Raji (cell line): ENCODE measurements around the gene RTP2.

ENCODE experiments used
- POLR2A ChIP-seq: IDR thresholded peaks from 2 replicates; pipeline ENCODE4 v1.6.1; 2011; ENCODE audit warnings: low read depth, low read length, control low read depth; ENCODE audit not compliant: insufficient read depth

Gene RTP2

DNA sequence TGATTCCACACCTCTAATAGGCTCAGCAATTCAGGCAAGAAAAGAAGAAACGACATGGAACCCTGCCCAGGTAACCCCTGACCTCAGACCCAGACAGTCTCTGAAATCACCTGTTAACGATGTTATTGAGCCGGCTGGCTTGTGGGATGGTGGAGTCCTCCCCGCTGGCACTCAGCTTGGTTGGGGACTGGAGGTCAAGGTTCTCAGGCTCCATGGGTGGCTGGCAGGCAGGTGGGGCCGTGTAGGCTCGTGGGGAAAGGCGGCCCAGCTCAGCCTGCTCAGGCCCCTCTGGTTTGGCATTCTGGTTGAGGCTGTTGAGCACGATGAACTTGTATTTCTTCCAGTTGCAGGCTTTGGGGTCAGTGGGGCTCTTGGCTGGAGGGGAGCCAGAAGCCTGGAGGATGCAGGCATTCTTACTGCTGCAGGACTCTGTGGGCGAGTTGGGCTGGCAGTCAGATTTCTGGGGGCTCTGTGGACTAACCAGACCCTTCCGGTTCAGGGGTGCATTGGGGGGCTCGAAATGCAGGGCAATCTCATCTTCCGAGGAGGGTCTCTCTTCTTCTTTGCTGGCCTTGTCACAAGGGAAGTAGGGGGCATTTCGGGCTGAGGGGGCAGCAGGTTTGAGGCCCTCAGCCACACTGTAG, 26.7 kb upstream of the RTP2 start:
- no peak for TF ChIP-seq POLR2A

DNA sequence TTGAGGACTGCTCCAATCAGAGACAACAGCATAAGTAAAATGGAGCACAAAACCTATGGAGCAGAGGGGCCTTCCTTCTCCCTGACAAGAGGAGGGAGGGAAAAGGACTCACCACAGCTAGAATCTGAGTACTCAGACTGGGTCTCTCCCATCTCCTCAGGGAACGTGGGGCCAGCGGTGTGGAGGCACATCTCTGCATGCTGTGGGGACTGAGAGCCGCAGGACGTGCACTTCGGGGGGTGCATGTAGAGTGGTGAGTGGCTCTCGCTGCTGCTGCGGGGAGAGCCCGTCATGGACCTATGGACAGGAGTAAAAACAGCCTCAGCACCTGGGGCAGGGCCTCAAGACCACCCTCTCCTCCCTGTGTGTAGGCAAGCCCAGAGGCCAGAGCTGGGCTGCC, 25.9 kb upstream of the RTP2 start:
- TF ChIP-seq POLR2A, result no peak

DNA sequence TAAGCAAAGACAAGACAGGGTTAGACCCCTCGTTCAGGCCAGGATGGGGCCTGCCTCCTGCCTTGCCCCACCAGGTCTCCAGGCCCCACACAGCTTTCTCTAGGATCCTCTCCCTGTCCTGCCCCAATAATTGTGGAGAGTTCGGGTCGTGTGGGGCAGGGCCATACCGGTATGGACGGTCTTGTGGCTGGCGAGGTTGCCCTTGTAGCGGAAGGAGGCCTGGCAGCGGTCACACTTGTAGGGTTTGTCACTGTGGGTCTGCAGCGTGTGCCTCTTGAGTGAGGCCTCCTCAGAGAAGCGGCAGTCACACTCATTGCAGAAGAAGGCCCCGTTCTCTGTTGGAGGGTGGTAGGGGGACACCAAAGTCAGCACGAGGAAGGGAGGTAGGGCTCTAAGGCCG, 24.2 kb upstream of the RTP2 start:
- TF ChIP-seq POLR2A, result no peak

DNA sequence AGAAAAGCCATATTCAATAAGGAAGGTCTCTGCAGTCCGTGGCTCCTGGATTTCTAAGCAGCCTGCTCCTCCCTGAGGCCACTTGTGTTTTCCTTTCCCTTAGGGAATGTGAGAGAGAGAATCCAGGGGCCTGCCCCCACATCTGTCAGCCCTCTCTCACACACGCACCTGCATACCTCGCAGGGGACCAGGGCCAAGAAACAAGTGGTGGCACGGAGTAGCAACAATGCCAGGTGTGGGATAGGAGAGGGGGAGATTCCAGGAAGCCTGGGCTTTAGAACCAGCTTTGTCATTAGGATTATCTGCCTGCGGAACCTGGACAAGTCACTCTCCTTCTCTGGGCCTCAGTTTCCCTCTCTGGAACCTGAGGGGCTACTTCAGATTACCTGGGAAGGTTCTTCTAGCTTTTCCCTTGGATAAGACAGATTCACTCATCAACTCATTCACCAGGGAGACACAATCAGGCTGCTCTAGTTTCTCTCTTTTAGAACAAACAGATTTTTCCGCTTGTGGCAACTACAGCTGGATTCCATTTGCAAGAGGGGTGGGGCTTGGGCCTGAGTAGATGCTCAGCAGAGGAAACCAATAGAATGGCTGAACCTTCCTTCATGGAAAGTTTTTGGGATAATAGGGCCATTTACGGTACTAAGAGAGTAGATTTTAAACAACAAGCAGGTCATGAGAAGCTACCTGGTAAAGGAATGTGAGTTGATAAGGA, 23.5 kb upstream of the RTP2 start:
- TF ChIP-seq POLR2A, result no peak

DNA sequence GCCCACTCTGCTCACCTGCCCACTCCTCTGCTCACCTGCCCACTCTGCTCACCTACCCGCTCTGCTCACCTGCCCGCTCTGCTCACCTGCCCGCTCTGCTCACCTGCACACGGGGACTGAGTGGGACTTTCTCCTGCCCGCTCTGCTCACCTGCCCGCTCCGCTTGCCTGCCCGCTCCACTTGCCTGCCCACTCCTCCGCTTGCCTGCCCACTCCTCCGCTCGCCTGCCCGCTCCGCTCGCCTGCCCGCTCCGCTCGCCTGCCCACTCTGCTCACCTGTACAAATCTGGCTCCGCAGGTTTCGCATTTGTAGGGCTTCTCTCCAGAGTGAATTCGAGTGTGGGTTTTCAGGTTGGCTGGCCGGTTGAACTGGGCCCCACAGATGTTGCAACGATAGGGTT, 22.9 kb upstream of the RTP2 start:
- TF ChIP-seq POLR2A, result no peak

DNA sequence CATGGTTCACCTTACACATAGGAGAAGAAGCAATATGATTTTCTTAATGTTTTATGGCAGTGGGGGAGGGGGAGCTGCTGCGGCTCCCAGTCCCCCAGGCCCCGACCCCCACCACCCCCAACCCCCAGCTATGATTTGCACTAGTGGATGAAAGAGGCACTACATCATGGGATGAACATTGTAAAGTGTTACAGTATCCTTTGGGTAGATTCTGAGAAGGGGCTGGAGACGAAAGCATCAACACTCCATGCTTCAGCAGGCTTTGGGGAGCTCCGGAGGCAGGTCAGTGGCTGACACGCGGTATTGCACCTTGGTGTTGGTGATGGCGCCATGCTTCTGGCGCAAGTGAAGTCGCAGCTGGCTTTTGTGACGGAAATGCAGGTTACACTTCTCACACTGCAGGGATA, 19.9 kb upstream of the RTP2 start:
- TF ChIP-seq POLR2A, result no peak

DNA sequence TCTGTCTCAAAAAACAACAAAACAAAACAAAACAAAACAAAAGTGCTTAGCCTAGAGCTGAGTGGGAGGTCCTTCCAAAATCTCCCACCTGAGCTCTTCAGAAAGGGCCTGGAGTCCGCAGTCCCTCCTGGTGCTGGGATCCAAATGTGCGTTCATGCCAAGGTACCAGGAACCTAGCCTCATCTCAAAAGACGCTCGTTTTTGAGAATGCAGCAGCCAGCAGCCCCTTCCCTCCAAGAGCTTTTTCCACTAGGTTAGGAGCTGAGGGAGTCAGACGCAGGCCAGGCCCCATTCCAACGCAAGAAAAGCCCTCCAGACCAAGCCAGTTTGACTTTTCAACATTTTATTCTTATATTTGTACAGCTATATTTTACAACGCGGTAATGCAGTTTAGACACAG, 18.7 kb upstream of the RTP2 start:
- no peak for TF ChIP-seq POLR2A

DNA sequence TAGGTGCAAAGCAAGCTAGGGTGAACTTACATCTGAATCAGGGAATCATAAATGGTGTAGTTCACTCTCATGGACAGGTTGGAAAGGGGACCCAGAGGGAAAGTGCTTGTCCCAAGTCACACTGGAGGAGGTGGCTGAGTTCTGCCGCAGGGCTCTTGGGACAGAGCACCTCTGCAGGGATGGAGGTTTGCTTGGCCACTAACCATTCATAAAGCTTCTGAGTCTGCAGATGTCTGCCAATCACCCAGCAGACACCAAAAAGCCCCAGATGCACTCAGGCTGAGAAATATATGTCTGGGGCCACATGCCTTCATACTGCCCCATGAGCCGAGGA, 17.9 kb upstream of the RTP2 start:
- TF ChIP-seq POLR2A, result no peak

DNA sequence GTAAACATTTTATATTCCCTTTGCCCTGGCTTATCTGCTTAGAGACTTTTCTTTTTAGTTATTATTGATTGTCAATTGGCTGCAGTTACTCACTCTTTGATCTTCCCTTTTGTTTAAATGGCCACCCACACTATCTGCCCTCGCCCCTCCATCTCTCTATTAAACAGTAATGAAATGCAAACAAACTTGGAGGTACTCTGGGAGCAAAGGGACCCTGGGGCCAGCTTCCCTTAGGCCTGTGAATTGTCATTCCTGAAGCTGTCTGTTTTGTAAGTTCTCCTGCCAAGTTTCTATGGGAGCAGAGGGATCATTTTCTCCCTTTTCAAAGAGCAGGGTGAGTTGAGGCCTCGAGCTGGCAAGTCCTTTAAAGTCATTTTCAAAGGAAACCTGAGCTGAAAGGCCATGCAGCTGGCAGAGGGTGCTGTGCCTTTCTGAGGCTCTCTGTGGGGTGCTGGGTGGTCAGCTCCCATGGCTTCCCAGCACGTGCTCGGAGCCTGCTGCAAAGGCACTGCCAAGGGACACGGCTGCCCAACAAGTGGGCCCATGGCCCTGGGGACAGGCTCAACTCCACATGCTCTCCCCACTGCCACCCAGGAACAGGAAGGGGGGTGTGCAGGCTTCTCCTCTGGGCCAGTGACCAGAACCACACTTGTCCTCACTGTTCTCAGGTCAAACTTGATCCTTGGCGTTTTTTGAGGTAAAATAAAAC, 17.4 kb upstream of the RTP2 start:
- no peak for TF ChIP-seq POLR2A

DNA sequence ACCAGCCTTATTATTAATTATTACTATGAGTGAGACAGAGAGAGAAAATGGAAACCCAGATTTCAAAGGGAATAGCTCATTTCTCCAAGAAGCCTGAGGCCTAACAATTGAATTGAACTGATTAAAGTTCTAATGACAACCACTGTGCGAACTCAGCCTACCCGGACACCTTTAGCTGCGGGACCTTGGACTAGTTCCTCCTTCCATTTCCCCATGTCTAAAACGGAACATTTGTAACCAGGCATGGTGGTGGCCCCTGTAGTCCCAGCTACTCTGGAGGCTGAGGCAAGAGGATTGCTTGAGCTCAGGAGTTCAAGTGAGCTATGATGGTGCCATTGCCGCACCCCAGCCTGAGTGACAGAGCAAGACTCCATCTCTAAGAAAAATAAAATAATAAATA, 16.4 kb upstream of the RTP2 start:
- no peak for TF ChIP-seq POLR2A

DNA sequence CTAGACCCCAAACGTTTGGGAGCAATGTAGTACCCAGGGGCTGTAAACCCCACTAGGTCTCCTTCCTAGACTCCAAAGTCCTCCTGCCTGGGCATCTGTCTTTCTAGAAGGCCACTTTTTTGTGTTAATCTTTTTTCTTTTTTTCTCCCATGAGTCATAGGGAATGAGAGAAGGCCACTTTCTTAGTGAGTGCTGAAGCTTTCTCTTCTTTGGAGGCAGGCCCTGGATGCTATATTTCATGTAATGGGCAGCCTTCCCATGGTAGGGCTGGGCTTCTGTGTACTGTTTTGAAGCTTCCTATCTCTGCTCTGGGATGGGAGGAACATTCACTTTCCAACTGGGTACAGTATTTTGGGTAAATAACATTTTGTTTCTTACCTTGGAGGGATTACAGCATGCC, 15.2 kb upstream of the RTP2 start:
- TF ChIP-seq POLR2A, result no peak

DNA sequence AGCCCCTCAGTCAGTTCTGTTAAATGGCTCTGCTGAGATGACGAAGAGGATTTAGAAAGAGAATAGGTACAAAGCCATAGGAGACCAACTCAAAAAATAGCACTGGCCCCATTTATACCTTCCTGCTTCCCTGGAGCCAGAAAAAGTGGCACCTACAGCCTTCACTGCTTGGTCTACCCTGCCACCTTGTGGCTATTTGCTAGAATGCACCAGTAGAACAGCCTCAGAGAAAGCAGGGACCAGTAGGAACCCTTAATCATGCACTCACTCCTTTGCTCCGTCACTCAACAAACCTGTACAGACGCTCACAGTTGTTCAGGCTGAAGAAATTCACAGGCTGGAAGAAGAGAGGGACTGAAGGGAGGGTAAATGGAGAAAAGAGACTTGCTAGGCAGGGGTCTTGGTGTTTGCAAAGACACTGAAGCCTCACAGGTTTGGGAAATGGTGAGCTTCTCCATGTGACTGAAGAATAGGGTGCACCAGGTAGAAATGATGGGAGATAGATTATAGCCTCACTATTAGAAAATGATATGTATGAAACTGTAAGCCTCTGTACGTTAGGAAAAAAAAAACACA, 12.1 kb upstream of the RTP2 start:
- no peak for TF ChIP-seq POLR2A

DNA sequence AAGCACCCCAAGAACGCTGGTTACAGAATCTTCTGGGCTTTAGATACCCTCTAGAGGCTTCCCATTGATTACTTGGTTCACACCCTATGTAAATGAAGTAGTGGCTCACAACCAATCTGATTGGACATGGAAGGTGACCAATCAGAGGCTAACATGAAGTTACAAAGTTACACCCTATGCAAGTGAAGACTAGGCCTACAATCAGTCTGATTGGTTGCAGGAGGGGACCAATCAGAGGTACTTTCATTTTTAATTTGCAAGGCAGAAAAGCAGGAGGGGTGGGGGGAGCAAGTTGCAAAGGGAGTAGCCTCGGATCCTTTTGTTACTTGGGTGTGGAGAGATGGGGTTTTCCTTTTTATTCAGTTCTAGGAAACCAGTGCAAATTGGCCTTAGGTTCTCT, 11.1 kb upstream of the RTP2 start:
- TF ChIP-seq POLR2A, result no peak

DNA sequence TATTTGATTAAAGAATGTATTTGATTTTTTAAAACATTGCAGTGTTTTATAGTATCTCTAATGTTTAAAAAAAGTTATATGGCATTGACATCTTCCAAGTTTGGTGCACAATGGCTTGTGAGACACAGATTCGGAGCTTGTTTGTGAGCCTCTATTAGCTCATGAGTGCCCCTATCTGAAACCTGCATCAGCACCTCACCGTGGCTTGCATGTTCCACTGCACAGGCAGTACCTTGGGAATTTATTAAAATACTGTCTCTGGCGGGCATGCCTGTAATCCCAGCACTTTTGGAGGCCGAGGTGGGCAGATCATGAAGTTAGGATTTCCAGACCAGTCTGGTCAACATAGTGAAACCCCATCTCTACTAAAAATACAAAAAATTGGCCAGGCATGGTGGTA, 6.8 kb upstream of the RTP2 start:
- TF ChIP-seq POLR2A, result no peak

DNA sequence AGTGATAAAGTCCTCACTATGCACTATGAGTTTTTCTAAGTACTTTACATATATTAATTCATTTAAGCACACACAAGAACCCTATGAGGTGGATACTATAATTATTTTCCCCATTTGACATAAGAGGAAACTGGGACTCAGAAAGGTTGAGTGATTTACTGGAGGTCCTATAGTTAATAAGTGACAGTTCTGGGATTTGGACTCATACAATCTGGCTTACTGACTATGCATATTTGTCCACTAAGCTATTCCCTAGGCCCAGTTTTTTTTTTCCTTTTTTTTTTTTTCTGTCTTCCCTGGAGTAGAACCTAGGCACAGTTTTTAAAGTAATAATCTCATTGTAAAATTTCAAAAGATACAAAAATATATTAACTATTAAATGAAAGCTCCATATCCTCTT, 6.3 kb upstream of the RTP2 start:
- no peak for TF ChIP-seq POLR2A

DNA sequence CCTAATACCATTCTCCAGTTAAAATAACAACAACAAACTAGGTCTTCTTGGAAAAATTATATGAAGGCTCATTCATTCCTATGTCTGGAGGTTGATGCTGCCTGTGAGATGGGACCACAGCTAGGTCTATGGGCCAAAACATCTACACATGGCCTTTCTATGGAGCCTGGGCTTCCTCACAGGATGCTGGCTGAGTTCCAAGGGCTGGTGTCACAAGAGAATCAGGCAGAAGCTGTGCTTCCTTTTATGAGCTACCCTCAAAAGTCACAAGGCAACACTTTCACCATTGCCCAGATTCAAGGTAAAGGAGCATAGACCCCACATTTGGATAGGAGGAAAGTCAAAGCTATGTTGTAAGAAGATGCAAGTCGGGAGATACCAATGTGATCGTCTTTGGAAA, 4.6 kb upstream of the RTP2 start:
- TF ChIP-seq POLR2A, result no peak

DNA sequence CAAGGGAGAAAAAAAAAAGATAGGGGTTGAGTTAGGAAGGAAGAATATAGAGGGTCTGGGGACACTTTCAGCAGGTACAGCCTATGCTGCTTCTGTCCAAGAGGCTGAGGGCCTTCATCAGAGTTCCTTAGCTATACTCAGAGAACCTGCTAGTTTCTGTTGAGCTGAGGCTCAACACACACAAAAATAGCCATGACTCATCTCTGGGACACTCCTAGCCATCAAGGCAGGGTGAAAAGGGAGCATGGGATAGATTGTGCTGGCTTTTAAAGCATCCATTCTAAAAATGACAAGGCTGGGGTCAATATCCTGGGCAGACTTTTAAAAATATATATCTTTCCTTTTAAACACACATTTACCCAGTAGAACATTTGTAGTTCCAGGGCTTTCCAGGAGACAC, 2.8 kb upstream of the RTP2 start:
- no peak for TF ChIP-seq POLR2A

DNA sequence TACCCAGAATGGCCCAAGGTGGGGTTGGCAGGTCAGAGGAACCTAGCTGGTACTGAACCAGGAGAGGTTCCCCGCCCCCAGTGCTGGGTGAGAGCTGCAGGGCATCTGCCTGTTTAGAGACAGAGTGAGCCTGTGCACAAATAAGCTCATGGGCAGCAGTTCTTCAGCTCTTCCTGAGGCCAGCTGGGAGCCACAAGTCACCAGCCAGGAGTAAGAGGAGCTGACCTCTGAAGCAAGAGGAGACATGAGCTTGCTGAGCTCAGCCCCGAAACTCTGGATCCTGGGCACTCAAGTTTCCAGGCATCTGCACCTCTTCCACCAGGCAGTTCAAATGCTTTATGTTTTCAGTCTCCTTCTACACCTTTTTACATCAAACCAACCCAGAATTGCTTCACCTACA, 2.1 kb downstream of the RTP2 start:
- no peak for TF ChIP-seq POLR2A
